Measurements from ENCODE around the gene MKRN3. TPM values are rescaled to one million over a fixed set of nuclear protein-coding genes. Genes with fewer than 3 reads are reported as not detected.

Gene MKRN3
- total RNA-seq (2013; cell fraction: nucleolus; rRNA removed) = not detected in 2 replicates
- not detected in 2 replicates for total RNA-seq (2014; rRNA removed)
- total RNA-seq (2014; rRNA removed; fragmentation: Illumina TruSeq; extraction: Trizol) = not detected in 2 replicates
- total RNA-seq (2021) = not detected in 2 replicates
- polyA plus RNA-seq (2011; ENCODE audit: low read depth) = not detected
- polyA plus RNA-seq (2011; rRNA removed) = 0.86 and 1.1 TPM in 2 replicates
- polyA plus RNA-seq (2011; cell fraction: cytosol; rRNA removed) = 0.69 and 1.1 TPM in 2 replicates
- polyA plus RNA-seq (2011; cell fraction: nucleus; rRNA removed) = 1.0 and 1.4 TPM in 2 replicates
- not detected in 2 replicates for polyA plus RNA-seq (2012)
- not detected in 2 replicates for polyA plus RNA-seq (2014; fragmentation: Illumina TruSeq; extraction: Trizol)
- not detected for polyA plus RNA-seq (2014; fragmentation: Nextera tagmentation; extraction: Ambion mirVana)
- not detected in 2 replicates for polyA plus RNA-seq (2014; rRNA removed)
- polyA plus RNA-seq (2016; fragmentation: Nextera tagmentation; extraction: Ambion mirVana) = under 1 TPM in 1 of 2 experiments, not detected in 1; 0.30 TPM
- 0.66 and 1.2 TPM in 2 replicates for polyA minus RNA-seq (2011; rRNA and poly(A)+ RNA removed)
- polyA minus RNA-seq (2011; cell fraction: cytosol; rRNA and poly(A)+ RNA removed) = not detected in 2 replicates
- polyA minus RNA-seq (2011; cell fraction: nucleus; rRNA and poly(A)+ RNA removed) = 1.3 and 1.5 TPM in 2 replicates
- Bru-seq, nascent RNA = percentile 11 among the genes with signal in this experiment
- percentile 8 among the genes with signal in this experiment for BruChase-seq, experiment 1, labeled RNA remaining after a 6-hour chase
- BruChase-seq, experiment 2, labeled RNA remaining after a 2-hour chase = percentile 10 among the genes with signal in this experiment
- long read RNA-seq, experiment 1, partial matches to known transcripts = 0 of 6 reads
- long read RNA-seq, experiment 1, other reads (novel, unspliced or antisense) = 0 of 6 reads
- long read RNA-seq, experiment 2, transcript MKRN3-202 (3 exons, 629 nt) = major isoform, 5 of 10 reads
- long read RNA-seq, experiment 2, partial matches to known transcripts = 2 of 10 reads
- long read RNA-seq, experiment 2, other reads (novel, unspliced or antisense) = 0 of 10 reads

- Histone ChIP-seq H4K20me1 (ENCODE audit: control insufficient read depth, insufficient read depth) (no peaks in the 10 kb centered on the region), H3K4me1 (ENCODE audit: control insufficient read depth, insufficient read depth, low read length) (no peaks in the 10 kb centered on the region), H3K27me3 (replicated peaks in 1 of 2; ENCODE audit: control insufficient read depth in 2 of 2, insufficient read depth in 2 of 2, low read length in 1 of 2) (no peaks in the 10 kb centered on the region), H3K36me3 (ENCODE audit: control insufficient read depth in 2 of 2, insufficient read depth in 2 of 2, low read length in 1 of 2) (no peaks in the 10 kb centered on the region), H3K4me3 (no peak within 1 kb of the TSS), H3K79me2 (ENCODE audit: control insufficient read depth, insufficient read depth, low read length) (no peaks in the 10 kb centered on the region), H3K4me2 (ENCODE audit: control insufficient read depth, insufficient read depth) (no peak within 1 kb of the TSS), H2AFZ (ENCODE audit: control insufficient read depth, low read depth, low read length) (no peak within 1 kb of the TSS), H3K9me3 (replicated peaks; ENCODE audit: control insufficient read depth, insufficient read depth, low read length) (no peaks in the 10 kb centered on the region; the same call in 2 of the 3 replicates), H3K27ac (ENCODE audit: control insufficient read depth, insufficient read depth) (no peak within 1 kb of the TSS), H3K9ac (ENCODE audit: control insufficient read depth, insufficient read depth, low read length) (no peak within 1 kb of the TSS)
- POLR2A ChIA-PET = no interaction called here
- RAD21 ChIA-PET (ENCODE audit: unreplicated experiment) = no interaction called here
- no peak for FAIRE-seq
- BruUV-seq (replicated peaks) = no TSS peak
- no peak for ATAC-seq
- SMC1A ChIA-PET (ENCODE audit: uncharacterized antibody, unreplicated experiment) = no interaction called here
- no peak for DNase-seq (ENCODE audit: low read depth, low spot score)
- in situ Hi-C loops (cut with MboI) = no loop called here
- 58% methylated on average over 23 of the region's 27 CpGs for WGBS (ENCODE audit: insufficient coverage, insufficient replicate concordance, low lambda C conversion rate, missing lambda C conversion rate)
- intact Hi-C loops (cut with micrococcal nuclease; ENCODE audit: unreplicated experiment) = no loop called here
- TF ChIP-seq, protein P1, sequence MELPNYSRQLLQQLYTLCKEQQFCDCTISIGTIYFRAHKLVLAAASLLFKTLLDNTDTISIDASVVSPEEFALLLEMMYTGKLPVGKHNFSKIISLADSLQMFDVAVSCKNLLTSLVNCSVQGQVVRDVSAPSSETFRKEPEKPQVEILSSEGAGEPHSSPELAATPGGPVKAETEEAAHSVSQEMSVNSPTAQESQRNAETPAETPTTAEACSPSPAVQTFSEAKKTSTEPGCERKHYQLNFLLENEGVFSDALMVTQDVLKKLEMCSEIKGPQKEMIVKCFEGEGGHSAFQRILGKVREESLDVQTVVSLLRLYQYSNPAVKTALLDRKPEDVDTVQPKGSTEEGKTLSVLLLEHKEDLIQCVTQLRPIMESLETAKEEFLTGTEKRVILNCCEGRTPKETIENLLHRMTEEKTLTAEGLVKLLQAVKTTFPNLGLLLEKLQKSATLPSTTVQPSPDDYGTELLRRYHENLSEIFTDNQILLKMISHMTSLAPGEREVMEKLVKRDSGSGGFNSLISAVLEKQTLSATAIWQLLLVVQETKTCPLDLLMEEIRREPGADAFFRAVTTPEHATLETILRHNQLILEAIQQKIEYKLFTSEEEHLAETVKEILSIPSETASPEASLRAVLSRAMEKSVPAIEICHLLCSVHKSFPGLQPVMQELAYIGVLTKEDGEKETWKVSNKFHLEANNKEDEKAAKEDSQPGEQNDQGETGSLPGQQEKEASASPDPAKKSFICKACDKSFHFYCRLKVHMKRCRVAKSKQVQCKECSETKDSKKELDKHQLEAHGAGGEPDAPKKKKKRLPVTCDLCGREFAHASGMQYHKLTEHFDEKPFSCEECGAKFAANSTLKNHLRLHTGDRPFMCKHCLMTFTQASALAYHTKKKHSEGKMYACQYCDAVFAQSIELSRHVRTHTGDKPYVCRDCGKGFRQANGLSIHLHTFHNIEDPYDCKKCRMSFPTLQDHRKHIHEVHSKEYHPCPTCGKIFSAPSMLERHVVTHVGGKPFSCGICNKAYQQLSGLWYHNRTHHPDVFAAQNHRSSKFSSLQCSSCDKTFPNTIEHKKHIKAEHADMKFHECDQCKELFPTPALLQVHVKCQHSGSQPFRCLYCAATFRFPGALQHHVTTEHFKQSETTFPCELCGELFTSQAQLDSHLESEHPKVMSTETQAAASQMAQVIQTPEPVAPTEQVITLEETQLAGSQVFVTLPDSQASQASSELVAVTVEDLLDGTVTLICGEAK (IDR thresholded peaks at IDR 0.05; ENCODE audit: borderline replicate concordance) = peak; percentile 74
- no peak for TF ChIP-seq CREB1 (IDR thresholded peaks at IDR 0.05; ENCODE audit: low read depth)
- CTCF ChIA-PET = no interaction called here
Observed at GRCh38 chr15:23565395-23566070, at the start of gene MKRN3. Gene MKRN3, plus strand, starts transcription at chr15:23565674. Its CDS starts 109 bp downstream, at chr15:23565783.

Measured in GM12878 (cell line).